HG03103 (cell line): ENCODE data around the gene THADA.
A peak's percentile ranks its signal among the peaks of the same experiment; 100 is the strongest.
"Not testable (repeated sequence)": the region's sequence is repeated elsewhere in the genome, so short reads cannot be mapped to it uniquely, and the experiment has no call there.

Experiments used
- ATAC-seq: cut with Tn5 transposase; IDR thresholded peaks from one replicate; pipeline ENCODE4 v1.9.1; 2021; ENCODE audit warnings: low read depth; ENCODE audit not compliant: unreplicated experiment

The THADA gene

DNA sequence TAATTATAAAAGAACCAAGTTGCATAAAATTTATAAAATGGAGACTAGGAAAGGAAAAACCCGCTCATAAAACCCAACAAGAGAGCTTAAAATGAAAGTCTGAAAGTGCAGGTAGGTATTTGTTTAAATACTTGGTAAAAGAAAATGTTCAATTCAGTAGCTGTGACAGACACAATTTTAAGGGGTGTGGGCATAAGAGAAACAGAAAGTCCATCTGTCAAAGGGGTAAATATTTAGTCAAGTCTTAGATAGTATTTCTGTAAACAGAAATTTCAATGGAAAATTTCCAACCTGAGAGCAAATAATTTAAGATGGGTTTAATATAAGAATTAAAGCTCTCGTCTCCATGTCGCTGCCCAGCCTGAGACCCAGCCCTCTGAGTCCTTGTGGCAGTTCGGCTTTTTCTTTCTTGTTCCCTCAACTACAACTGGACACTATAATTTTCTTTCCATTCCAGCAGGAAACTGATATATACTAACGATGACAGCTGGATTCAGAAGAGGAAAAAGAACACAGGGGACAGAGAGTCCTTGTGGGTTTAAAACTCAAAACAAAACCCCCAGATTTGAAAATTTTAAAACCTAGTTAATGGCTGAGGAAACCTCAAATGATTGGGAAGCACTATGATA is 281.4 kb downstream of the THADA start:
- no peak for ATAC-seq

DNA sequence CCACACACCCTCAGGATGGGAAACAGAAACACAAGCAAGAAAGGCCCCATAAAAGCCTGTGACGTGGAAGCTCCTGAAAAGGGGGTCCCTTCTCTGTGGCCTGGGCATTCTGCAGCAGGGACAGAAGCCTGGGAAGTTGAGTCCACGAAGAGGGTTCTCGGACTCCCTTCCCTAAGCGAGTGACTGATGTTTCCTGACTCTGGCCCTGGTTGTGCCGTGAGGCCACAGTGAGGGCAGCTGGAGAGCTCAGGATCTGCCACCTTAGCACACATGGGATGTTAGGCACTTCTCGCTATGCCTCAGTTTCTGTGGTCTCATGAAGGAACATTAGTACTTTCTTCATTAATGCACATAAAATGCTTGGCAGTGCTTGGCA is 282.2 kb downstream of the THADA start:
- no peak for ATAC-seq

DNA sequence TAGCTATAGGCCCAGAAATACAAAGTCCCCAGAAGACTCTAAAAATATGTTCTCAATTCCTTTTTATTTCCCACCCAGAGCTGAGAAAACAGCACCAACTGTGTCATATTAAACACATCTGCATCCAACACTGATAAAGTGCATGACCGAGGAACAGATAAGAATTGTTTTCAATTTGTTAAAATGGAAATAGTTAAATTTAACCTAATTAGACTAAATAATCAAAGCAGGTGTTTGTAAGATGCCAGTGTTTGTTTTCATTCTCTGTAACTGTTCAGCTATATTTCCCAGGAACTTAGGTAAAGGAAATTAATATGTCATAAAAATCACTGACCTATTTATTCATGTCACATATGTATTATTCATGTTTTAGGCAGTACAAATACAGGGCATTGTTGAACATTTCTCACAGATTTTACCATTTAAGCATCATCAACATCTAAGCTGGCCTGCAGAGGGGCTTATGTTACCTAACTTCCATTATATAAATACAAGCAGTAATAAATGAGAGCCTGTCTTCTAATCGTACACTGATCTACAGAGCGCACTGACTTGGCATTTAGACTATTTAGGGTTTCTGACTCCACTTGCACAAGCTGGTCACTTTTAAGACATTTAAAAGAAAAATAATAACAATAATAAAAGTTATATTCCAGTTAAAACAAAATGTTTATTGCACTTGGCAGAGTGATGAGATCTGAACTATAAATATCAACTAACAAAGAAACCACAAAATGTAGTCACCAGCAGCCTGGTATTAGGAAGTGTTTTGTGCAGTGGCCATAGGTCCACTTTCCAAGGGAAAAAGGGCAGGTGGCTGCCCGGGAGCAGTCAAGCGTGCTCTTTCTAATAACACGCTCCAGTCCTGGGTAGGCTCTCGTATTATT is 282.8 kb downstream of the THADA start:
- no peak for ATAC-seq

DNA sequence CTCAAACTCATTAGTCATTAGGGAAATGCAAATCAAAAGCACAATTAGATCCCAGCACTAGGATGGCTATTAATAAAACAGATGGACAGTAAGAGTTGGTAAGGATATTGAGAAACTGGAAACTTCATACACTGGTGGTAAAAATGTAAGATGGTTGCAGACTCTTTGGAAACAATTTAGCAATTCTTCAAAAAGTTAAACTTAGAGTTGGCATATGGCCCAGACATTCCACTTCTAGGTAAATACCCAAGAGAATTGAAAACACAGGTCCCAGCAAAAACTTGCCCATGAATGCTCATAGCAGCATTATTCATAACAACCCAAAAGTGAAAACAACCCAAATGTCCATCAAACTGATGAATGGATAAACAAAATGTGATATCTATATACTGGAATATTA is 284.6 kb downstream of the THADA start:
- ATAC-seq, result no peak

DNA sequence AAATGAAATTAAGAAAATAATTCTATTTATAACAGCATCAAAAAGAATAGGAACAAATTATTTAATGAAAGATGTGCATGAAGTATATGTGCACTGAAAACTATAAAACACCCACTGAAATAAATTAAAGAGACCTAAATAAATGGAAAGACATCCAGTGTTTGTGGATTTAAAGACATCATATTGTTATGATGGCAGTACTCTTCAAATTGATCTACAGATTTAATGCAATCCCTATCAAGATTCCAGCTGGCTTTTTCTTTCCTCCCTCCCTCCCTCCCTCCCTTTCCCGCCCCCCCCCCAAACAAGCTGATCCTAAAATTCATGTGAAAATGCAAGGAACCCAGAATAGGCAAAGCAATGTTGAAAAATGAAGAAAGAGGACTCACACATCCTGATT is 285.9 kb downstream of the THADA start:
- no peak for ATAC-seq

DNA sequence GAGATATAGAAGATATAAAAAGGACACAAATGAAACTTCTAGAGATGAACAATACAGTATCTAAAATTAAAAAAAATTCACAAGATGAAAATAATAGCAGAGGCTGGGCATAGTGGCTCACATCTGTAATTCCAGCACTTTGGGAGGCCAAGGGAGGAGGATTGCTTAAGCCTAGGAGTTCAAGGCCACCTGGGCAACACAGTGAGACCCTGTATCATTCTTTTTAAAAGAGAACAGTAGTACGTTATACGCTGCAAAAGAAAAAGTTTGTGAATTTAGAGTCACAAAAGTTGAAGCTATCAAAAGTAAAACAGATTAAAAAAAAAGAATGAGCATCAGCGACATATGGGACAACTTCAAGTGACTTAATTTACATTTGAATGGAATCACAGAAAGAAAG is 287.9 kb downstream of the THADA start:
- ATAC-seq, result no peak

DNA sequence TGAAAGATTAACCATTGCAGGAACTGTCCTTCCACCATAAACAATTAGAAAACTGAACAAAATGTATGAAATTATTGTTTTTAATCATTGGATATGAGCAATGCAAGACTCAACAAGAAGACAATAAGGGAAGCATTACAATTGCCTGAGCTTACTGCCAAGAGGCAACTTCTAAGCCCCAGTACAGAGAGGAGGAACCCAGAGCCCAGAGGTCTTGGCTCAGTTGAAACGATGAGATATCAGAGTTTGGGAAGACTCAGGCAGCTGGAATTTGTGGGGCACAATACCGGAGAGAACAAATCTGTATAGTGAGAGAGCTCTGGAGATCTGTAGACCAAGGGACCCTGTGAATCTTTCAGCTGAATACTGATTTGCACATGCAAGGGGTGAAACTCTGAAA is 288.8 kb downstream of the THADA start:
- ATAC-seq, result no peak

DNA sequence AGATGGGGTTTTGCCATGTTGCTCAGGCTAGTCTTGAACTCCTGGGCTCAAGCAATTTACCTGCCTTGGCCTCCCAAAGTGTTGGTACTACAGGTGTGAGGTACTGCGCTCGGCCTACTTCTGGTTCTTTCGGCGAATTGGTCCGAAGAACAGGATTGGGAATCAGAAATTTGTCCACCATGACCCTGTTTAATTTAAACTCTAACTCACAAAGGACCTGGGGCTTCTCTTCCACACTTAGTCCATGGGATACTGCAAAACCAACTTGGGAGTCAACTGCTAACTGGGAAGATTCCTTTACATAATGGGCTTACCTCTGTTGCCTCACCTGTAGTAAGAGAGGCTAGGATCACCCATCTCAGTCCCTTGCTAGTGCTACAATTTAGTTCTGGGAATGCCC is 289.6 kb downstream of the THADA start:
- ATAC-seq, result no peak

DNA sequence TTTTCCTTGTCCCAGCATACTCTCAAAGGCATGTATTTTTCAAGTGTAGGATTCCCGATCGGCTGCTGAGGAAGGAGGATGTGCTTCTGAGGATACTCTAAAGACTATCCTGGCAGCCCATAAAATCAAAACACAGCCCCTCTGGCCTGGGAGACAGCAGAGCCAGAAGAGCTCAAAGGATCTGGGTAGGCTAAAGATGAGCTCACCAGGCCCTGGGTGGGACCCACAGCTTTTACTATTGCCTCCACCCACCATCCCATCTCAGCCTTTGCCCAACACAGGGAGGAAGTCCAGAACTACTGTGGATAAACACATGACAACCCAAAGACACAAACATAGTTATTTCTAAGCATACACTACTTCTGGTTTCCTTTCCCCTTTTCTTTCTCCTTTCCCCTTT is 290.3 kb downstream of the THADA start:
- no peak for ATAC-seq

DNA sequence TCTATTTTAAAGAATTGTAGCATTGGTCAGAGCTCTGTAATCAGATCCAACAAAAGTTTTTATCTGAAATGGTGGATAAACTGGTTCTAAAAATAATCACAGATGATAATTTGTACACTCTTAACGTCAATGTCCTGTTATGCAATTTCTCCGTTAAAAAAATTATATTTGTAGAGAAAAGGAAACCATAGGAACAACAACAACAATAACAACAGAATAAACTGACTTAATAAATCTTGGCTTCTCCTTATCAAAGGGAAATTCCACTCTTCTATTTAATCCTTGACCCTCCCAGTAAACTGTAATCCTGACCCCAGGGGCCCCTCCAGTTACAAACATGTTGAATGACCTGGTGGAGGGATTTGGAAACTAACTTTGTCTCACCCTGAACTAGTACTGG is 290.8 kb downstream of the THADA start:
- ATAC-seq, result no peak

DNA sequence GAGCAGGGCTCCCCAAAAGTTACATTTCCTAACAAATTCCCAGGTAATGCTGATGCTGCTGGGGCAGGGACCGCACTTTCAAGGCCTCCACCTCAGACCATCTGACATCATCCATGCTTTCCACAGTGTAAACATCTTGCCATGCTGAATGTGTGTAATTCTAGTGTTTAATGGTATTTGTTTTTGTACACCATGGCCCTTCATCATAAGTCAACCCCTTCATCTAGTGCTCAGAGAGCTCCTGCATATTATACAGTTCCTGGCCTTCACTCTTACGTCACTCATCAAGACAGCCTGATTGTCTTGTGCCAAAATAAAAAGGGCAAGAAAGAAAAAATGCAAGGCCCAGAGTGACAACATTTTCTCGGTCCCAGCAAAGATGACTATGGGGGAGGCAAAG is 291.9 kb downstream of the THADA start:
- no peak for ATAC-seq

DNA sequence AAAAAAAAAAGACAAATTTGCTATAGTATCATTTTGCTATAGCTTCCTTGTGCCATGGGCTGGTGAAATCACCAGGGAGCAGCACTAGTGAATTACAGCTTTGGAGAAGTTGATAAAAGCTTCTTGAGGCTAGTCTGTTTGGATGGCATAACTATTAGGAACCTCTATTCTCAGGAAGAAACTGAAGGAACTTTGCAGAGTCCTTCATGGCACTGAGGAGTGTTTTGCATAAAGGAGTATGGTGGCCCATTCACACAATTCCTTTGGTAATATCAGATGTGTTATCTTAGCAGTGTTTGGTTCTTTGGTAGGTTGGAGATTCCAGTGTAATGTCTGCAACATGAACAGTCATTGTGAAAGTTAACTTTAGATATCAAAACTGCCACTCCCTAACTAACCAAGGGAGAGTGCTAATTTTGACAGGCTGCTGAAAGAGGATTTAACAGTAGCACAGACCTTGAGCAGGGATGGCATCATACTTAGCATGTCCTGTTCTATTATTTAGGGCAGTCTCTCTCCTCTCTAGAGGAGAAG is 292.8 kb downstream of the THADA start:
- no peak for ATAC-seq

DNA sequence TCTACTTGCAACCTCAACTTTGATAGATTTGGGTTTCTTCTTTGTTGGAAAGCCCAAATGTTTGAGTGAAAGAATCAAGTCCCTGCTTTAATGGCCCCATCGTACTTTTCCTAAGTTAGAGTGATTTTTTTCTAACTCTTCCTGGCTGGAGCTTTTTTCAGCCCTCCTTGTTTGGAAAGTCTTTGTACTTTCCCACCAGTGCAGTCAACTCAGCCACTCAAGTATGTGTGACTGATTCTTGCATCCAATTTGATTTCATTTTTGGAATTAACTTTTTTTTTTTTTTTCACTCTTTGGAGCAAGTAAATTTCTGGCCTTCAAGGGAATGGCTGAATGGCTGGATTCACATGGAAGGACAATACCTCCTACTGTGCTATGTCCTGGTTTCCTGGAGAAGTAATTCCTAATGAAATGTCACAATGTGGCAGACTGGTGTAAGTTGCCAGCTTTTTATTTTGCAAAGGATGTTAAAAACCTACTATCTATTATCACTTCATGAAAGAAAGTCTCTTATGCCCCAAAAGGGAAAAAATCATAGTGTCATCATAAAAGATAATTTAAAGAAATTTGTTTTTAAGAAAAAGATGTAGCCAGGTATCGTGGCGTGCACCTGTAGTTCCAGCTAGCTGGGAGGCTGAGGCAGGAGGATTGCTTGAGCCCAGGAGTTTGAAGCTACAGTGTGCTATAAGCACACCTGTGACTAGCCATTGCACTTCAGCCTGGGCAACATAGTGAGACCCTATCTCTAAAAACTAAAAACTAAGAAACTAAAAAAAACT is 293.5 kb downstream of the THADA start:
- ATAC-seq, result no peak

DNA sequence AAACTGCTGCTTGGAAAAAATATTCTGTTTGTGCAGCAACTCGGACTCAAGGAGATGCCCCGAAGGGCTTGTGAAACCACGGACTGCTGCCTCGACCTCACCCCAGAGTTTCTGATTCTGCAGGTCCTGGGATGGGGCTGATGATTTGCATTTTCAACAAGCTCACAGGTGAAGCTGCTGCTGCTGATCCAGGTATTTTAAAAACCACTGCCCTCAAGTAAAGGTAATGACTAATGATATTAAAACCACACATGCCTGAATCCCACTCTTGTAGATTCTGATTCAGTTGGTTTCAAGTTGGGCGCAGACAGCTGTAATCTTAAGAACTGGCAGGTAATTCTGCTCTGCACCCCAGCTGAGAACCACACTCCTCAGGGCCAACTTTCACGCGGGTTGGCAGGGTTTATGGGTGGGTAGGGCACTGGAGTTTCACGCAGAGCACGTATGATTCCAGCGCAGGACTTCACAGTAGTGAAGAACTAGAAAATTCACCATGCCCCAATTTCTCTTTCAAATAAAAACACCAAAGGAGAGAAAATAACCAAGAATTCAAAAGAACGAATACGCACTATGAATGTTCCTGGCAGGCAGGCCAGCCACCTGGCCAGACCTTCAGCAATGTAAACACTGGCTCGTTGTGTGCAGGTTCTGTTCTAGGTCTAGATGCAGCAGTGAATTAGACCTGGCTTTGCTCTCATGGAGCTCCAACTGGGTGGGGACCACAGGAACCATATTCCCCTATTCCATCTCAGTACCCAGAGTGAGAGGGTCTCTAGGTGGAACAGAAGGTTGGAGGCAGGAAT is 294.9 kb downstream of the THADA start:
- no peak for ATAC-seq

DNA sequence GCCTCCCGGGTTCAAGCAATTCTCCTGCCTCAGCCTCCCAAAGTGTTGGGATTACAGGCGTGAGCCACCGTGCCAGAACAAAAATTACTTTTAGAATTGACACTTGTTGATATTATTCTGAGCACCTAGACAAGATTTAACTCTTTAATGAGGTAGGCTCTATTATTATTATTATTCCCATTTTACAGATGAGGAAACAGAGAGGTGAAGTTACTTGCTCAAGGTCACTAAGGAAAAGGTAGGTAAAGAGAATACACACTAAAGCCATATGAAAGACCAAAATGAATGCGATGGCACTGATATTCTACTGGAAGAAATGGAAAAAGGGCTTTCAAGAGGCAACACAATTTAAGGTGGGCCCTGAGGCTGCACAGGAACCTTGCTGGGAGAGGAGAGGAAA is 295.6 kb downstream of the THADA start:
- ATAC-seq, result no peak

DNA sequence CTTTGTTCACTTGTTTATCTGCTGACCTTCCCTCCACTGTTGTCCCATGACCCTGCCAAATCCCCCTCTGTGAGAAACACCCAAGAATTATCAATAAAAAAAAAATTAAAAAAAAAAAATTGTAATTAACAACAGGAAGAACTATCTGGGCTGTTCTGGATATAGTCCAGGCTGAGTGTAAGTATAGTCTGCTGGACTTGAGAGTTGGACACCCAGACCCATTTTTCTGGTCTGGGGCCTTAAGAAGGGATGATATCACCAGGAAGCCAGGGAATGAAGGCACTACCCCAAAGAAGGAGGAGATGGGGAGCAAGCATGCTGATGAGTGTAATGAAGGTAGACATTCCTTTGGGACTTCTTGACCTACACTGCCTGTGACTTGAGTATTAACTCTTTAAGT is 297.3 kb downstream of the THADA start:
- ATAC-seq, result no peak

DNA sequence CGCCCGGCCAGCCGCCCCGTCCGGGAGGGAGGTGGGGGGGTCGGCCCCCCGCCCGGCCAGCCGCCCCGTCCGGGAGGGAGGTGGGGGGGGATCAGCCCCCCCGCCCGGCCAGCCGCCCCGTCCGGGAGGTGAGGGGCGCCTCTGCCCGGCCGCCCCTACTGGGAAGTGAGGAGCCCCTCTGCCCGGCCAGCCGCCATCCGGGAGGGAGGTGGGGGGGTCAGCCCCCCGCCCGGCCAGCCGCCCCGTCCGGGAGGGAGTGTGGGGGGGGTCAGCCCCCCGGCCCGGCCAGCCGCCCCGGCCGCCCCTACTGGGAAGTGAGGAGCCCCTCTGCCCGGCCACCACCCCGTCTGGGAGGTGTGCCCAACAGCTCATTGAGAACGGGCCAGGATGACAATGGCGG is 298.1 kb downstream of the THADA start:
- not testable (repeated sequence) for ATAC-seq

DNA sequence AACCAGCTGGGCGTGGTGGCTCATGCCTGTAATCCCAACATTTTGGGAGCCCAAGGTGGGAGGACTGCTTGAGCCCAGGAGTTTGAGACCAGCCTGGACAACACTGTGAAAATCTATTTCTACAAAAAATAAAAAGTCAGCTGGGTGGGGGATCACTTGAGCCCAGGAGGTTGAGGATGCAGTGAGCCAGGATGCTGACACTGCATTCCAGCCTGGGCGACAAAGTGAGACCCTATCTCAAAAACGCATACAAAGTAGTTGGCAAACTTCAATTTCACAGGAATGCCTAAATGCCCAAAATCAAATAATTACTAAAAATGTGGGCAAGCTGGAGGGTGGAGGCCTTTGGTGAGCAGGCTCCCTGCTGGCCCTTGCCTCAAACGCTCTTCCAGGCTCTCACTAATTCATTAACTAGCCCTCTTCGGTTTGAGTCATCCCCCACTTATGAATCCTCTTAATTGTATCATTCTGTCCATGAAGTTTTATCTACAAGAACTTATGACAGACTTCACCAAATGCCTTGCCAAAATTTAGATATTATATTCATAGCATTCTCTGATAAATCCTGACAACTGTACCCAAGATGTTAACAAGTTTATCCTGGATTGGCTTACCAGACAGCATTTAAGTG is 300.8 kb downstream of the THADA start:
- ATAC-seq, result no peak

DNA sequence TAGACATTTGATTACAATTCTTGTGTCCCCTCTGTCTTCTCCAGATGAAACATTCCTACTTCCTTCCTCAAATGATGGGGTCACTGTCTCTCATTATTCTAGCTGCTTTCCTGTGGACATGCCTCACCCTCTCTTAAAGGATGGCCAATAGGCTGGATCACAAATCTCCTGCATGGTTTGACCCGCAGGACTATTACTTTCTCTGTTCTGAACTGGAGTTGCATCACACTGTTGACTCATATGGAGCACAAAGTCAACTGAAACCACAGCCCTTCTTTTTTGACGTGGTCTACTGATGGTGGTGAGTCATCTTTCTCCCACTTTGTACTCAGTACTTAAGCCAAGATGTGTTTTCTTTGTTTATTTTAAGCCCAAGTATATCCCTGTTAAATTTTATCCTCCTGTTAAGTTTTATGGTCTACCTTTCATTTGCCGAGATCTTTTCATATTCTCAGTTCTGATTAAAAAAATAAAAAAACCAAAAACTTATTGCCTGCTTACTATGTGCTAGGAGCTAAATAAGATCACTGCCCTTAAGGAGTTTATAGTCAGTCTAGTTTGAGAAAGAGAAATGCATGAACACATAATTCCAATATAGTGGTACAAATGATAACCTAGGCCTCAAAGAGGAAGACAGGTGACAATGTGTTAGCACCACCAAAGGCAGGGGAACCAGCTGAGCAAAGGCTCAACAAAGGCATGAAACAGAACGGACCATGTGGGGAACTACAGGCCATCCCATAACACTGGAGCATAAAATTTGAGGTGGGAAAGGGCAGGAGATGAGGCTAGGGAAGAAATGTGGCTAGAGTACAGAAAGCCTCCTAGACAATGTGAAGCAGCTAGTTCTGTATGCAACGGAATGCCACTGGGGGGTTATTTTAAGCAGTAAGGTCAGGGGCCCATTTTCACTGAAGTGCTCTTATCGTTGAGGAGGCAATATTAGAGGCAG is 301.8 kb downstream of the THADA start:
- ATAC-seq, result peak; percentile 98
